ENCODE results near the gene JUP.
A peak's percentile ranks its signal among the peaks of the same experiment; 100 is the strongest.

JUP gene

GRCh38 chr17:41810659-41811548 lies 24.4 kb upstream of the JUP start:
- no peak for FAIRE-seq
- DNase-seq (ENCODE audit: low spot score), result no peak

GRCh38 chr17:41806685-41807445 lies 20.4 kb upstream of the JUP start:
- FAIRE-seq (no peak), DNase-seq (ENCODE audit: low spot score) (no peak)

GRCh38 chr17:41803049-41804020 lies 16.8 kb upstream of the JUP start:
- no peak for DNase-seq (ENCODE audit: low spot score)
- FAIRE-seq, result no peak

- DNase-seq (ENCODE audit: low spot score), result peak; percentile 84
- peak; percentile 80 for FAIRE-seq
Measured at GRCh38 chr17:41801374-41802271, 15.1 kb upstream of the JUP start.

GRCh38 chr17:41800601-41801373 lies 14.3 kb upstream of the JUP start:
- peak; percentile 72 for DNase-seq (ENCODE audit: low spot score)
- FAIRE-seq, result no peak

- FAIRE-seq, result no peak
- DNase-seq (ENCODE audit: low spot score), result no peak
Measured at GRCh38 chr17:41799366-41799765, 12.9 kb upstream of the JUP start.

GRCh38 chr17:41797377-41797776 lies 10.9 kb upstream of the JUP start:
- FAIRE-seq (no peak), DNase-seq (ENCODE audit: low spot score) (no peak)

GRCh38 chr17:41796121-41796895 lies 9.8 kb upstream of the JUP start:
- FAIRE-seq, result no peak
- DNase-seq (ENCODE audit: low spot score), result no peak

GRCh38 chr17:41794540-41794975 lies 8.0 kb upstream of the JUP start:
- no peak for DNase-seq (ENCODE audit: low spot score)
- FAIRE-seq, result no peak

- no peak for DNase-seq (ENCODE audit: low spot score)
- FAIRE-seq, result no peak
Measured at GRCh38 chr17:41793784-41794539, 7.5 kb upstream of the JUP start.

GRCh38 chr17:41792845-41793783 lies 6.6 kb upstream of the JUP start:
- FAIRE-seq (peak; percentile 88), DNase-seq (ENCODE audit: low spot score) (peak; percentile 83)

GRCh38 chr17:41787021-41787418 lies 509 bp upstream of the JUP start:
- FAIRE-seq (no peak), DNase-seq (ENCODE audit: low spot score) (no peak)

- FAIRE-seq, result no peak
- DNase-seq (ENCODE audit: low spot score), result no peak
Measured at GRCh38 chr17:41785859-41786226, 668 bp downstream of the JUP start.

- FAIRE-seq, result no peak
- DNase-seq (ENCODE audit: low spot score), result no peak
Measured at GRCh38 chr17:41785091-41785858, 1.2 kb downstream of the JUP start.

GRCh38 chr17:41784207-41784744 lies 2.2 kb downstream of the JUP start:
- DNase-seq (ENCODE audit: low spot score) (peak; percentile 64), FAIRE-seq (no peak)

- DNase-seq (ENCODE audit: low spot score), result no peak
- no peak for FAIRE-seq
Measured at GRCh38 chr17:41782142-41782541, 4.4 kb downstream of the JUP start.
